Fibroblast of skin of left quadriceps (primary cell): ENCODE data around the gene AP1M1.
A peak's percentile ranks its signal among the peaks of the same experiment; 100 is the strongest.
"Not testable (repeated sequence)": the region's sequence is repeated elsewhere in the genome, so short reads cannot be mapped to it uniquely, and the experiment has no call there.

Experiments
- DNase-seq, 2 experiments: peaks; one replicate each; pipeline ENCODE4 v3.0.0-alpha.2; 2013; ENCODE audit warnings: low read depth in 2 of 2

AP1M1 gene

DNA sequence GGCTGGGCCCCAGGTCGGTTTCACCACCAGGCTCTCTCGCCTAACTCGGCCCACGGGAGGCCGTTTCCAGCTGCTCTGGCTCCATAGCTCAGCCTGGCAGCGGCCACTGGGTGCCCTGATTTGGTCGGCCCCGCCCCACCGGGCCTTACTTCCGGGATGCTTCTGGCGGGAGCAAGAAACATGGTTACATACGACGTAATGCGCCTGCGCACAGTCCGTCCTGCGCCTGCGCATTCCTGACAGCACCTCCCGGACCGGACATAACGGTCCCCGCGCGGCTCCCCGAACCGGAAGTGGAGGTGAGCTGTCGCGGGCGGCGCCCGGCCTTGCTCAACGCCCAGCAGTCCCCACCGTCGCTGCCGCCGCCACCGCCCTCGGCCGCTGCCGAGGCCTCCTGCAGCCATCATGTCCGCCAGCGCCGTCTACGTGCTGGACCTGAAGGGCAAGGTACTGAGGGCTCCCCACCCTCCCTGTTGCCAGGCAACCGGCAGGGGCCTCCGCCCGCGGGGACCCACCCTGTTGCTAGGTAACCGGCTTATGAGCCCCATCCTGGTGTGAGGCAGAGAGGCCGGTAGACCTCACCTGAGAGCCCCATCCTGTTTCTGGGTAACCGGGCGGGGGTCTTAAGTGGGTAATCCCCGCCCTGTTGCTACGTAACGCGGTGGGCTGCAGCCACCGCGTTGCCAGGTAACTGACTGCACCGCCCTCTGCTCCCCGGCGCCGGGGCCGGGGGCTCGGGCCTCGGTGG, at the start of gene AP1M1:
AP1M1 (plus strand) TSS at position 290 of the 748 bp plus-strand sequence; CDS start at position 406, 116 bp downstream.
- peak; percentile 92 to 93 for DNase-seq

DNA sequence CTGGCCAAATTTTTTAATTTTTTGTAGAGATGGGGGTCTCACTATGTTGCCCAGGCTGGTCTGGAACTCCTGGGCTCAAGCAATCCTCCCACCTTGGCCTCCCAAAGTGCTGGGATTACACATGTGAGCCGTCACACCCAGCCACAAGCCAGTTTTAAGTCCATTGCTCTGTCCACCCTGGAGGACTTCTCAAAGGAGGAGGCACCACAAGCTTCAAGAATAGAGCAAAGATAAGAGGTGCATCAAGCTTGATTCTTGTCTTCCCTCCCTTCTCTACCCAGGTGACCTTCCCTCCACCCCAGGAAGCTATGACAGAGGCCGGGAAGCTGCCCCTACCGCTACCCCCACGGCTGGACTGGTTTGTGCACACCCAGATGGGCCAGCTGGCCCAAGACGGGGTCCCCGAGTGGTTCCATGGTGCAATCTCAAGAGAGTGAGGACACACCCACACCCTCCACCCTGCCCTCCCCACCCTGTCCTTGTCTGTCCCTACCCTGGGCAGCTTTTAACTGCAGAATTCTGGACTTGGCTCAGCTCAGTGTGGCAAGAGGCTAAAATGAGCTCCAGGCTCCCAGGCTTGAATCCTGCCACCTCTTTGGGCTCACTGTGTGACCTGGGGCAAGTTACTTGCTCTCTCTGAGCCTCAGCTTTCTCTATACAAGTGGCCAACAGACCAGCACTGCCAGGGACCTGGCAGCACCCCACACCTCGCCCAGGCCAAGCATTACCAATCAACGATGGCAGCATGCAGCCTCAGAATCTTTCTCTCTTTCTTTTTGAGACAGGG, 49.1 kb upstream of the AP1M1 start:
- DNase-seq, result no peak

DNA sequence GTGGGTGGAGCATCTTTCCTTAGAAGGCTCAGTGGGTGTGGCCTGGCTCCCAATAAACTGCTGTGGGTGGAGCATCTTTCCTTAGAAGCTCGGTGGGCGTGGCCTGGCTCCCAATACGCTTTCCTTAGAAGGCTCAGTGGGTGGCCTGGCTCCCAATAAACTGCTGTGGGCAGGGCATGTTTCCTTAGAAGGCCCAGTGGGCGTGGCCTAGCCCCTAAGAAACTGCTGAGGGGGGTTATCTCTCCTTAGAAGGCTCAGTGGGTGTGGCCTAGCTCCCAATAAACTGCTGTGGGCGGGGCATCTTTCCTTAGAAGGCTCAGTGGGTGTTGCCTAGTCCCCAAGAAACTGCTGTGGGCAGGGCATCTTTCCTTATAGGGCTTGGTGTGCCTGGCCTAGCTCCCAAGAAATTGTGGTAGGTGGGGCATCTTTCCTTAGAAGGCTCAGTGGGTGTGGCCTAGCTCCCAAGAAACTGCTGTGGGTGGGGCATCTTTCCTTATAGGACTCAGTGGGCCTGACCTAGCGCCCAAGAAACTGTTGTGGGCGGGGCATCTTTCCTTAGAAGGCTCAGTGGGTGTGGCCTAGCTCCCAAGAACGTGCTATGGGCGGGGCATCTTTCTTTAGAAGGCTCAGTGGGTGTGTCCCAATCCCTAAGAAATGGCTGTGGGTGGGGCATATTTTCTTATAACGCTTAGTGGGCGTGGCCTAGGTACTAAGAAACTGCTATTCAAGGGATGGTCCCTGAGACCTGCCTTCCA, 44.0 kb upstream of the AP1M1 start:
- no peak for DNase-seq

DNA sequence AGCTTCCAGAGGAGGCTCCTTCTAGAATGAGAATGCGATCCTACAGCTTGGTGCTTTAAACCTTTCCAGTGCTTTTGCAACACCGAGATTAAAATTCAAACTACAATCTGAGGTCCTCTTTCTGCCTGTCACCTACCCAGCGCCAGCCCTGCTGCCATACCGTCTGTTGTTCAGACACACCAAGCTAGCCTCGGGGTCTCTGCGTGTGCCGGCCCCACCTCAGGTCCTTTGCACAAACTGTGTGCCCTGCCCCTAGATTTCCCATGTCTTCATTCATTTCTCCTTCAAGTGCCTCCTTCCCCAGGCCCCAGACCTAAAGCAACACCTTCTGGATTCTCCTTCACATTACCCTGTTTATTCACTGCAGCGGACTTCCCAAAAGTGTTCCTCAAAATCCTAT, 43.2 kb upstream of the AP1M1 start:
- no peak for DNase-seq

DNA sequence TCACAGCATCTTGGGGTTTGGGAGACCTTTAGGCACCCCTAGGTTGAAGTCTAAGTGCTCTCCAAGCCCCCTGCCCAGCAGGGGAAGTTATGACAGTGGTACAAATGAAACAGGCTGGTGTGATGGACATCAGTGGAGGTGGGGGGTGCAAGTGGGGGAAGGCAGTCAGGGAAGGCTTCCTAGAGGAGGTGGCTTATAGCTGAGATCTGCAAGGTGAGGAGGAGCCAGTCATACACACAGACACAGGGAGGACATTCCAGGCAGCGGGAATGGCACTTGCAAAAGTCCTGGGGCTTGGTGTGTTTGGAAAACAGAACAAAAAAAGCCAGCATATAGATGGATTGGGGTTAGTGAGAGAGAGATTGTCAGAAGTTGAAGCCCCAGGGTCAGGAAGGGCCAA, 42.6 kb upstream of the AP1M1 start:
- no peak for DNase-seq

DNA sequence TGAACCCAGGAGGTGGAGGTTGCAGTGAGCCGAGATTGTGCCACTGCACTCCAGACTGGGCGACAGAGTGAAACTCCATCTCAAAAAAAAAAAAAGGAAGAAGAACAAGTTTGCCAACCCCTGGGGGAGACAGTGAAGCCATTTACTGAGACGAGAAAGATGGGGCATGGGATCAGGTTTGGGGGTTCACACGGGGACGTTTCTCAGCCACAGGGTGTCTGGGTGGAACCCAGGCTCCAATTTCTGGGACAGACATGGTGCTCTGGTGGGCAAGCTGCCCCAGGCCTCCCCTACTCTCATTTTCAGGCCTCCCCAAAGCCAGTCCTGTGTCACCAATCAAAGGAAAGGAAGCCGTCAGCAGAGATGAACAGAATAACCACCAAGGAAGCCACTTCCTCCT, 40.8 kb upstream of the AP1M1 start:
- no peak for DNase-seq

DNA sequence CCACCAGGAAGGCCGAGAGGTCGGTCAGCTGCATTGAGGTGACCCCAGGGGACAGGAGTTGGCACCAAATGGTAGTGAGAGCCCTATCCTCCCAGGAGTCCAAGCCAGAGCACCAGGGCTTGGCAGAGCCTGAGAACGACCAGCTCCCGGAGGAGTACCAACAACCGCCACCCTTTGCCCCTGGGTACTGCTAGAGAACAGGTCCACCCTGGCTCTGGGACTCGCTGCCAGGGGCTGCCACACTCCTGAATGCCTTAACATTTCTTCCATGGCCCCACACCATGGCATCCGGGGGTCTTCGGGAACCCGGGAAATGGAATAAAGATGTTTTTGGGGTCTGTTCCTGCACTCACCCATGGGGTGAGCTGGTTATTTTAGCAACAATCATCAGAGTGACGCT, 40.1 kb upstream of the AP1M1 start:
- no peak for DNase-seq

DNA sequence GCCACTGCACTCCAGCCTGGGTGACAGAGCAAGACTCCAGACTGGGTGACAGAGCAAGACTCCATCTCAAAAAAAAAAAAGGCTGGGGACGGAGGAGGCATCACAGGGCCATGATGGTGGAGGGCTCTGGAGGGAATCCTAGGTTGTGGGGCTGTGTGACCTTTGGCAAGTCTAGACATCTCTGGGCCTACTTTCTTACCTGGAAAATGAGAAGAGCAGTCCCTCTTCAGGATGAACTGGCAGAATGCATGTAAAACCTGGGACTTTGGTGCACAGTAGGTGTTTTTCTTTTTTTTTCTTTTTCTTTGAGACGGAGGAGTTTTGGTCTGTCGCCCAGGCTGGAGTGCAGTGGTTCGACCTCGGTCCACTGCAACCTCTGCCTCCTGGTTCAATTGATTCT, 38.1 kb upstream of the AP1M1 start:
- DNase-seq, result no peak

DNA sequence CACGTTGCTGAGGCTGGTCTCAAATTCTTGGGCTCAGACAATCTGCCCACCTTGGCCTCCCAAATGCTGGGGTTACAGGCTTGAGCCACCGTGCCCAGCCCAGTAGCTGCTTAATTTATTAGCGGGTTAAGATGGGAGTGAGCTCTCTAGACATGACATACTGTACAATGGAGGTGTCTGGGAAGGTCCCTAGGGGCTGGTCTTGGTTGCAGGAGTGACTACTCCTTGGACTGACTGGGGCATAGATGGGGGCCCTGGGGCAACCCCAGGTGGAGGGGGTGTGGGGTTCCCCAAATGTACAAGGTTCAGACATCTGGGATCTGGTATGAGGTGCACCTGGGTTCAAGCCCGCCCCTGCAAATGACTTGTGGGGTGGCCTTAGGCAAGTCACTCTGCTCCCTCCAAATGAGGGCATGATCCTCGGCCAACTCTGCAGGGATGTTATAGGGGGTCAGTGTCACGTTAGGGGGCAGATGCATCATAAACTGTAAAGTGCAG, 37.2 kb upstream of the AP1M1 start:
- no peak for DNase-seq

DNA sequence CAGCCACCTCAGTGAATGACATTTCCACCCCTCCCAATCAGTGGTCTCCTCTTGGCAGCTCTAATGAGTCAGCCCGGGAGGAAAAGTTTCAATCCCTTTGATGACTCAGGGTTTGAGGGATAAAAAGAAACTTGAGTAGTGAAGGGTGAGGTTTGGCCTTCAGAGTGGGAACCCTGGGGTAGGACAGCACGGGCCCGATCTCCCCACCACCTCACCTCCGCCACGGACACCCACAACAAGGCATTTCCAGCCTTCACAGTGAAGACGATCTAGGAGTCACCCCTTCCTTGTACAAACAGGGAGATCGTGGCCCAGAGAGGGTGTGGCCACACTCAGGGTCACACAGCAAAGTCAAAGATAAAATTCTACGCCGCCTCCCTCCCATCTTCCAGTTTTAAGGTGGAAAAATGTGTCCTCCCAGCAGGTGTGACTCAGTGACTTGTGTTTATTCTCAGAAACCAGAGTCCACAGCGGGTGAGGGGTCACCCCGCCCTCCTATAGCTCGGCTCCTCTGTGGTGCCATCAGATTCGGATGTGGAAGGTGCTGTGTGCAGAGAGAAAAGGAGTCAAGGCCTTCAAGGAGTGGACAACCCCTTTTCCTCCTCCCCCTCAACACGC, 36.7 kb upstream of the AP1M1 start:
- DNase-seq, result peak in 1 of 2 experiments; percentile 29

DNA sequence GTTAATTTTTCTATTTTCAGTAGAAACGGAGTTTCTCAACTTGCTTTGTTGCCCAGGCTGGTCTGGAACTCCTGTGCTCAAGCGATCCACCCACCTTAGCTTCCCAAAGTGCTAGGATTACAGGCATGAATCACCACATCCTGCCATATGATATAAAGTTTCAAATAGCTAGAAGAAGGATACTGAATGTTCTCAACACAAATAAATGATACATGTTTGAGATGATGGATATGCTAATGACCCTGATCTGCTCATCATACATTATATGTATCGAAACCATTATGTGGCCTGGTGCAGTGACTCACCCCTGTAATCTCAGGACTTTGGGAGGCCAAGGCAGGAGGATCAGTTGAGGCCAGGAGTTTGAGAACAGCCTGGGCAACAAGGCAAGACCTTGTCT, 35.9 kb upstream of the AP1M1 start:
- peak in 1 of 2 experiments; percentile 33 for DNase-seq

DNA sequence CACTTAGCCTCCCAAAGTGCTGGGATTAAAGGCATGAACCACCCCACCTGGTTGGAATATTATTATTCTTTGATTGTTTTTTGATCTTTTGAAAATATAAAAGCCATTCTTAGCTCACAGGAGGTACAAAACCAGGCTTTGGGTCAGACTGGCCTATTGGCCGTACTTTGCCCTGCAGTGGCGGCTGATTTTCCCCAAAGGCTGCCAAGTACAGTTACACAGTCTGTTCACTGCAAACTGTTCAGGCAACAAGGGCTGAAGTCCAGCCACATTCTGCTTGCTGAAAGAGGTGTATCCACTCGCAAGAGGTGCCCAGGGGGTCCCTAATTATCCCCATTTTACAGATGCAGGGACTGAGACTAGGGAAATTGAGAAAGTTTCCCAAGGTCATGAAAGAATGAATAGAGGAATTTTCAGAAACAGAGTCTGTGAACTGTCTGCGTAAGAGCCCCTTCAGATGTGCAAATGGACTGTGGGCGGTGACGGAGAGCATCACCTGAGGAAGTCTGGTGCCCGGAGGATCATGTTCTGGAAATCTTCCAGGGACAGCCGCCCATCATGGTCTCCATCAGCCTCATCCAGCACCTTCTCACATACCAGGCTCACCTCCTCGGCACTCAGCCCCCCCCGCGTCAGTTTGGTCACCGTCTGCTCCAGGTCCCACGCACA, 33.4 kb upstream of the AP1M1 start:
- DNase-seq, result no peak

DNA sequence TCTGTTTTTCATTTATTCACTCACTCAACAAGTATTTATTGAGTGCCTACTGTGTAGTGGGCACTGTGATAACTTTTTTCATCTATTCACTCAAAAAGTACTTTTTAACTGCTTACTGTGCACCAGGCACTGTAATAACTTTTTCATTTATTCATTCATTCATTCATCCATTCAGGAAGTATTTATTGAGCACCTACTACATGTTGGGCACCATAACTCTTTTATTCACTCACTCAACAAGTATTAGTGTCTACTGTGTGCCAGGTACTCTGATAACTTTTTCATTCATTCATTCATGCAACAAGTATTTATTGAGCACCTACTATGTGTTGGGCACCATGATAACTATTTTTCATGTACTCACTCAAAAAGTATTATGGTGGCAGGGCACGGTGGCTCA, 31.3 kb upstream of the AP1M1 start:
- DNase-seq, result no peak

DNA sequence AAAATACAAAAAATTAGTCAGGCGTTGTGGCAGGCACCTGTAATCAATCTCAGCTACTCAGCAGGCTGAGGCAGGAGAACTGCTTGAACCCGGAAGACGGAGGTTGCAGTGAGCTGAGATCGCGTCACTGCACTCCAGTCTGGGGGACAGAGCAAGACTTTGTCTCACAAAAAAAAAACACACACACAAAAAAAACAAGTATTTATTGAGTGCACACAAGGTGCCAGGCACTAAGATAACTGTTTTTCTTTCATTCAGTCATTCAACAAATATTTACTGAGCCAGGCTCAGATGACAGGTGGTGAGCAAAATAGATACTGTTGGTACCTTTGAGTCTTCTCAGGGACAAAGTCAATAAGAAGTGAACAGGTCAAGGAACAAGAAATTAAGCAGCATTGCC, 30.7 kb upstream of the AP1M1 start:
- no peak for DNase-seq

DNA sequence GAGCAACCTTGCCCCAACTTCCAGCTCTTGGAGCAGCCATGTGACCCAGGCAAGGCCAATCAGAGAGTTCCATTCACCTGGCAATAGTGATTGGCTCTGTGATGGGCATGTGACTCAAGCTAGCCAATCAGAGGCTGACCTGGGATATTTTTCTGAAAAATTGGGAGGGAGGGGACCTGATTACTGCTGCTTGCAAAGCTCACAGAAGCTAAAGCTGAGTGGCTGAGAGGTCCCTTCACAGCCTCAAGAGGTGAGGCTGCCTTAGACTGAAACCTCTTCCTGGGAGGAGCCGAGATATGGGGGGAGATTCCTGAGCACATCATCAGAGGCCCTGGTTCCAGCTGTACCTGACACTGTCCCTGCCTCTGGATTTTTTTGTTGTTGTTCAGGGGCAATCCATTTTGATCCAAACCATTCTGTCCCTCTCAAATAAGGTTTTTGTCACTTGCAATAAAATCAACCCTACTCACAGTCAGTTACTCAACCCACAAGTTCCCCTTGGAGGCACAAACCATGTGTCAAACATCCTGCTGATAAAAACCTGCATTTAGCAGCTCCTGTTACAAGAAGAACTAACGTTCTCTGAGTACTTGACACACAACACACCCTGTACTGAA, 29.1 kb upstream of the AP1M1 start:
- no peak for DNase-seq

DNA sequence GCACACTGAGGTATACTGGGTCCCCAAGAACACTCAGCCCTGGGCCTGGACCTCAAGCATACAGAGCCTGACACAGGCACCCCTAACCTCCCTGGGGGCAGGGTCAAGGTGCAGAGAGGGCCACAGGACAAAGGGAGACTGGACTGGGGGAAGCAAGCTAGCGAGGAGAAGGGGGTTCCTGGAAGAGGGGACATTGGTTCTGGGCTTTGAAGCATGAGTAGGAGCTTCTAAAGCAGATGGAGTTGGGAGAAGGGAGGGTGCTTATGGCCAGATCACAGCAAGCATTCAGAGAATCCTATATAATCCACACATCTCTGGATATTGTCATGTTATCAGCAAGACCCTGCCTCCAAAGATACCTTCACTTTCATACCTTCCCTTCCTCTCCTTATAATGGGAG, 27.6 kb upstream of the AP1M1 start:
- DNase-seq, result no peak

DNA sequence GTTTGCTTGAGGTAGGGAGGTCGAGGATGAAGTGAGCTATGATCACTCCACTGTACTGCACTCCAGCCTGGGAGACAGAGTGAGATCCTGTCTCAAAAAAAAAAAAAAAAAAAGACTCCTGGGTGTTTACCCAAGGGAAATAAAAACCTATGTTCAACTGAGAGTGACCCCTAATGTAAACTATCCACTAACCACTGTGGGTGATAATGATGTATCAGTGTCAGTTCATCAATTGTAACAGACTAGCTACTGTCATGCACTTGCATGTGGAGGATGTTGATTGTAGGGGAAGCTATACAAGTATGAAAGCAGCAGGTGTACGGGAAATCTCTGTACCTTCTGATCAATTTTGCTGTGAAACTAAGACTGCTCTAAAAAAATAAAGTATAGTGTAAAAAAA, 21.8 kb upstream of the AP1M1 start:
- no peak for DNase-seq

DNA sequence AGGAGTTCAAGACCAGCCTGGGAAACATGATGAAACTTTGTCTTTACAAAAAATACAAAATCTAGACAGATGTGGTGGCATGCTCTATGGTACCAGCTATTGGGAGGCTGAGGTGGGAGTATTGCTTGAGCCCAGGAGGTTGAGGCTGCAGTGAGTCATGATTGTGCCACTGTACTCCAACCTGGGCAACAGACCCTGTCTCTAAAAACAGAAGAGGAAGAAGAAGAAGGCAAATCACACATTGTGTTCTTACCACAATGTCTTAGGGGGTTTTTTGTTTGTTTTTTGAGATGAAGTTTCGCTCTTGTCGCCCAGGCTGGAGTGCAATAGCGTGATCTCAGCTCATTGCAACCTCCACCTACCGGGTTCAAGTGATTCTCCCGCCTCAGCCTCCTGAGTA, 18.8 kb upstream of the AP1M1 start:
- DNase-seq, result not testable (repeated sequence)

DNA sequence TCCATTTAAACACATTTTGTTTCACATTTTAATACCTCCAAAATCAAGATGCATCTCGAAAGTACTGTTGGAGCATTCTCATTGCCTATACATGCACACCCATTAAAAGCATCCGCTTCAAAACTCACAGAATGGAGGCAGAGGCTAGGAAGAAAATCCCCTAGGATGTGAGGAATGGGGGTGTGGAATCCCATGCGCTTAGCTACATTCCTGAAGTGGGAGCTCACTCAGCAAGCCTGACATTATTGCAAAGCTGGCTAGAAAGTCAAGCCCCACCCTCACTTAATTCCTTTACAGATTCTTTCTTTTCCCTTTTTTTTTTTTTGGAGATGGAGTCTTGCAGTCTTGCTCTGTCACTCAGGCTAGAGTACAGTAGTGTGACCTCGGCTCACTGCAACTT, 17.1 kb upstream of the AP1M1 start:
- peak; percentile 79 to 83 for DNase-seq

DNA sequence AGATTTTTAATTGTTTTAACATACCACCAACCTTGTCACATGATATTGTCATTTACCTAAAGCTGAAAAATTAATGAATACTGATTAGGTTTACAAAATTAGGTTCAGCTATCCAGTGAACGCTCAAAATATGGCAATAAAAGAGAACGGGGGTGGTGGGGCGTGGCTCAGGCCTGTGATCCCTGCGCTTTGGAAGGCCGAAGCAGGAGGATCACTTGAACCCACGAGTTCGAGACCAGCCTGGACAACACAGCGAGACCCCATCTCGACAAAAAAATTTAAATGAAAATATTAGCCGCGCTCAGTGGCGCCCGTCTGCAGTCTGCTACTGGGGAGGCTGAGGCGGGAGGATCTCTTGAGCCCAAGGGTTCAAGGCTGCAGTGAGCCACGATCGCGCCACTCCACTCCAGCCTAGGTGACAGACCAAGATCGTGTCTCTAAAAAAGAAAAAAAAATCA, 13.0 kb upstream of the AP1M1 start:
- no peak for DNase-seq
